T-cell (primary cell): ENCODE results near the gene HTR3E. TPM values are rescaled to one million over a fixed set of nuclear protein-coding genes. Genes with fewer than 3 reads are reported as not detected.
"Not testable (repeated sequence)": the region's sequence is repeated elsewhere in the genome, so short reads cannot be mapped to it uniquely, and the experiment has no call there.

Experiments used
- ATAC-seq, 4 experiments: fragments of 200-7000 bp in 3 of 4; fragments of 150-1000 bp in 1 of 4; cut with Tn5 transposase; replicated peaks in 1 of 4; 1 replicate in 3 of 4; 2 replicates in 1 of 4; pipeline ENCODE4 v1.10.0; 2021; ENCODE audit warnings: moderate library complexity in 3 of 4, mild to moderate bottlenecking in 2 of 4, moderate number of reproducible peaks in 1 of 4
- CTCF ChIA-PET, 2 donors: fragments of 300-600 bp; sonication (Branson Sonifier 250); formaldehyde crosslinking; loops; one replicate each; lab custom pipeline; 2022; ENCODE audit warnings: antibody characterized with exemption in 2 of 2; lab: Charles Lee
- POLR2A ChIA-PET, 2 donors: fragments of 300-600 bp; sonication (Branson Sonifier 250); formaldehyde crosslinking; loops; one replicate each; lab custom pipeline; 2022; ENCODE audit warnings: antibody characterized with exemption in 2 of 2; lab: Charles Lee
- DNase-seq, 35 experiments: peaks; one replicate each; pipeline versions ENCODE4 v3.0.0 to v3.0.0-alpha.2; 2013 to 2023
- H3K27ac ChIP-seq: one replicate; pipeline ENCODE4 v1.5.1; 2013; ENCODE audit warnings: low read length
- H3K27me3 ChIP-seq, 2 experiments: replicated peaks in 1 of 2; 1 replicate in 1 of 2; 2 replicates in 1 of 2; pipeline versions ENCODE4 v1.6.1 to v1.7.0; 2013; ENCODE audit warnings: low read length in 1 of 2, mixed read lengths in 1 of 2; ENCODE audit not compliant: control insufficient read depth in 2 of 2, insufficient read depth in 2 of 2; ENCODE audit errors: extremely low read depth in 1 of 2
- H3K36me3 ChIP-seq, 2 donors: 1 replicate in 1 of 2; 2 replicates in 1 of 2; pipeline versions ENCODE4 v1.6.1 to v1.7.0; 2013; ENCODE audit warnings: low read length in 1 of 2; ENCODE audit not compliant: control insufficient read depth in 2 of 2, insufficient read depth in 1 of 2; ENCODE audit errors: extremely low read depth in 1 of 2
- H3K4me1 ChIP-seq, 2 experiments: 1 replicate in 1 of 2; 2 replicates in 1 of 2; pipeline versions ENCODE4 v1.6.1 to v1.7.0; 2013; ENCODE audit warnings: low read length in 2 of 2, mixed read lengths in 1 of 2; ENCODE audit not compliant: insufficient read depth in 2 of 2, control insufficient read depth in 1 of 2; ENCODE audit errors: extremely low read depth in 1 of 2
- H3K4me3 ChIP-seq, 2 donors: 1 replicate in 1 of 2; 2 replicates in 1 of 2; pipeline versions ENCODE4 v1.5.1 to v1.7.0; 2013; ENCODE audit warnings: mild to moderate bottlenecking in 2 of 2, low read length in 1 of 2, moderate library complexity in 1 of 2; ENCODE audit not compliant: control insufficient read depth in 1 of 2; ENCODE audit errors: extremely low read depth in 1 of 2
- H3K9me3 ChIP-seq: 2 replicates; pipeline ENCODE4 v1.7.0; 2013
- H3K27ac Mint-ChIP-seq, 2 donors: one replicate each; pipeline ENCODE4 v1.8.0; 2020 to 2021; ENCODE audit warnings: mild to moderate bottlenecking in 2 of 2, mixed read lengths in 2 of 2
- H3K27me3 Mint-ChIP-seq, 2 donors: one replicate each; pipeline ENCODE4 v1.8.0; 2021 to 2022; ENCODE audit warnings: mixed read lengths in 2 of 2
- H3K36me3 Mint-ChIP-seq: one replicate; pipeline ENCODE4 v1.8.0; 2021; ENCODE audit warnings: mixed read lengths
- H3K4me1 Mint-ChIP-seq, 3 donors: one replicate each; pipeline ENCODE4 v1.8.0; 2020 to 2022; ENCODE audit warnings: mixed read lengths in 3 of 3, mild to moderate bottlenecking in 1 of 3
- H3K4me3 Mint-ChIP-seq, 3 donors: one replicate each; pipeline ENCODE4 v1.8.0; 2020 to 2022; ENCODE audit warnings: mild to moderate bottlenecking in 3 of 3, mixed read lengths in 3 of 3, moderate library complexity in 3 of 3
- H3K9me3 Mint-ChIP-seq, 3 donors: one replicate each; pipeline ENCODE4 v1.8.0; 2020 to 2022; ENCODE audit warnings: mixed read lengths in 3 of 3
- WGBS: methylation state at CpG from one replicate; pipeline ENCODE4 v1.1.5; 2013; ENCODE audit warnings: missing lambda C conversion rate; ENCODE audit not compliant: insufficient coverage; 5-methylcytosine and 5-hydroxymethylcytosine counted together
- total RNA-seq, 35 experiments: library from RNA in 6 of 35; stranded (reverse) in 6 of 35; fragments of 120-200 nt in 1 of 35; gene quantifications; one replicate each; pipeline versions ENCODE4 v1.2.1 to v1.2.4 and lab custom pipeline; 2013 to 2026

Gene HTR3E
- total RNA-seq, 5 donors from 2014 or later (not counting 1 experiment from before 2014, with no cell fraction given): not detected

GRCh38 chr3:184121031-184121430, 24.2 kb downstream of the HTR3E start:
- H3K4me3 ChIP-seq, H3K27me3 ChIP-seq, DNase-seq, ATAC-seq, H3K36me3 Mint-ChIP-seq, H3K36me3 ChIP-seq, H3K9me3 ChIP-seq, H3K27ac ChIP-seq, H3K9me3 Mint-ChIP-seq, H3K4me1 Mint-ChIP-seq, H3K27ac Mint-ChIP-seq, H3K4me3 Mint-ChIP-seq, POLR2A ChIA-PET, H3K4me1 ChIP-seq, CTCF ChIA-PET: not testable (repeated sequence)
- 90% methylated on average over 4 of the region's 8 CpGs for WGBS
- peaks cover 4 to 13% of the 10 kb centered on the region in 2 donors for H3K27me3 Mint-ChIP-seq

- H3K4me3 Mint-ChIP-seq: no peak overlapping the region
- H3K4me3 ChIP-seq: no peak overlapping the region
- CTCF ChIA-PET: interaction anchor here in 1 of 2 donors (1.0 kb wide), 1 partner anchor 102 kb away, joined by 3 read pairs; no protein-coding TSS in a partner anchor
- POLR2A ChIA-PET: no interaction called here
- H3K4me1 Mint-ChIP-seq: no peaks in the 10 kb centered on the region
- no CpG with 5 or more reads among the region's 3 CpGs for WGBS
- no peaks in the 10 kb centered on the region for H3K36me3 Mint-ChIP-seq
- peaks cover 0 to 2% of the 10 kb centered on the region in 2 donors for H3K27me3 Mint-ChIP-seq
- H3K27ac Mint-ChIP-seq: no peak overlapping the region
- DNase-seq: no peak
- no peaks in the 10 kb centered on the region for H3K9me3 ChIP-seq
- no peaks in the 10 kb centered on the region for H3K4me1 ChIP-seq
- H3K36me3 ChIP-seq: no peaks in the 10 kb centered on the region
- ATAC-seq: no peak
- no peak overlapping the region for H3K27ac ChIP-seq
- H3K9me3 Mint-ChIP-seq: no peaks in the 10 kb centered on the region
- peaks cover 0 to 18% of the 10 kb centered on the region in 2 experiments for H3K27me3 ChIP-seq
Measured at GRCh38 chr3:184126006-184126405, 29.1 kb downstream of the HTR3E start.

- Mint-ChIP-seq H3K27ac (no peak overlapping the region), H3K4me1 (peaks cover 6 to 9% (median 7%) of the 10 kb centered on the region in 3 donors), H3K27me3 (peaks cover 0 to 2% of the 10 kb centered on the region in 2 donors), H3K4me3 (no peak overlapping the region), H3K36me3 (no peaks in the 10 kb centered on the region), H3K9me3 (no peaks in the 10 kb centered on the region)
- H3K27me3 ChIP-seq: peaks cover 0 to 13% of the 10 kb centered on the region in 2 experiments
- ChIA-PET POLR2A (no interaction called here), CTCF (no interaction called here)
- WGBS: no CpG with 5 or more reads among the region's 2 CpGs
- peaks cover 0 to 5% of the 10 kb centered on the region in 2 experiments for H3K4me1 ChIP-seq
- H3K9me3 ChIP-seq: no peaks in the 10 kb centered on the region
- H3K27ac ChIP-seq: no peak overlapping the region
- no peaks in the 10 kb centered on the region for H3K36me3 ChIP-seq
- DNase-seq (peak in 1 of 35 experiments; percentile 6), ATAC-seq (peak in 1 of 4 experiments; percentile 46)
- no peak overlapping the region for H3K4me3 ChIP-seq
Measured at GRCh38 chr3:184129012-184129411, 32.1 kb downstream of the HTR3E start.

- CTCF ChIA-PET: interaction anchor here in 1 of 2 donors (0.5 kb wide), 1 partner anchor 373 kb away, joined by 4 read pairs; no protein-coding TSS in a partner anchor
- Histone ChIP-seq H3K9me3 (no peaks in the 10 kb centered on the region), H3K4me1 (peaks cover 10 to 17% of the 10 kb centered on the region in 2 experiments), H3K27me3 (no peaks in the 10 kb centered on the region), H3K27ac (no peak overlapping the region), H3K36me3 (peaks cover 2 to 4% of the 10 kb centered on the region in 2 donors), H3K4me3 (no peak overlapping the region)
- Mint-ChIP-seq H3K4me3 (peak overlapping the region in 1 of 3 donors; percentile 98), H3K9me3 (no peaks in the 10 kb centered on the region), H3K27ac (no peak overlapping the region), H3K4me1 (peaks cover 31 to 48% (median 35%) of the 10 kb centered on the region in 3 donors), H3K27me3 (no peaks in the 10 kb centered on the region), H3K36me3 (no peaks in the 10 kb centered on the region)
- DNase-seq: no peak
- ATAC-seq: no peak
- WGBS: no CpG with 5 or more reads among the region's 4 CpGs
- POLR2A ChIA-PET: no interaction called here
Measured at GRCh38 chr3:184132945-184133344, 36.1 kb downstream of the HTR3E start.

DNA sequence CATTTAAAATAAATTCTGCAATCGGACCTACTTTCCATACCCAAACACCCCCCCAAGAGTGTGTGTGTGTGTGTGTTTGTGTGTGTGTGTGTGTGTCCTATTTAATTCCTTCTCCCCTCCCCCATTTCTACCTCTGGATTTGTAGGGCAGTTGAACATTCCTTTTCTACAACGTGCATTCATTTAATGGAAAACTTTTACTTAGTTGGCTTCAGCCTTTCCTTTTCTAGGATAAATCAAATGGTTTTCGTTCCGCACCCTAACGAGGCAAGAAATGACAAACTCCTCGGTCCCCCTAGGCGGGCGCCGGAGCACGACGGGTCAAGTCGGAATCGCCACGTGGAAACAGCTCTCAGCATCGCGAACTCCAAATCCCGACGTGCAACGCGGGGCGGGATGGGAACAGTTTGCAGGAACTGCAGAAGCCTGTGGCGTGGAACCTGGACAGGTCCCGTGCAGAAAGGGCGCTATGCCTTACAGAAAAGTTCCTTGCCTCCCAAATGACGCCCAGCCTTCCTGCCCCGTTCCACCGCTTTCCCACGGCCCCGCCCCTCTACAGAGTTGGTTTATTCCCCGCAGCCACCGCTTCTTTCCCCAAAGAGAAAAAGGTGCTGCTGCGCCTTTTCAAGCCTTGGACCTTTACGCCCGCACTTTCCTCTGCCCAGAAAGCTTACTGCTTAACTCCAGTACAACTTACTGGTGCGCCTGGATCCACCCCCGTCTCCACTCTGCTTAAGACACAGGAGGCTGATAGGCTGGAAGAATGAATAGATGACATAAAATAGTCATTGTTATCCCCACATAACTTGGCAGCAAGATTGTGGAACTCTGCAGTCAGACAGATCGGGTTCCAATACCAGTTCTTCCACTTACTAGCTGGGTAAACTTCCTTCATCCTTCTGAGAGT, 37.2 kb downstream of the HTR3E start:
- 1% methylated on average over 28 of the region's 37 CpGs for WGBS
- H3K27me3 Mint-ChIP-seq: no peaks in the 10 kb centered on the region
- ChIA-PET CTCF (interaction anchor here in 1 of 2 donors (2.2 kb wide), 1 partner anchor 11 kb away, joined by 8 read pairs; no protein-coding TSS in a partner anchor), POLR2A (interaction anchor here in 1 of 2 donors (0.6 kb wide), 2 partner anchors 91 to 181 kb away, joined by 3 to 7 read pairs; no protein-coding TSS in a partner anchor)
- Histone ChIP-seq H3K36me3 (peaks cover 4% of the 10 kb centered on the region in 2 donors), H3K27me3 (no peaks in the 10 kb centered on the region), H3K9me3 (no peaks in the 10 kb centered on the region), H3K4me1 (peaks cover 10 to 17% of the 10 kb centered on the region in 2 experiments), H3K4me3 (peak overlapping the region; percentile 81 to 99), H3K27ac (peak overlapping the region; percentile 75)
- H3K36me3 Mint-ChIP-seq: no peaks in the 10 kb centered on the region
- ATAC-seq: peak in 3 of 4 experiments; percentile 1 to 11 (median 1)
- peak in 18 of 35 experiments; percentile 8 to 51 (median 16) for DNase-seq
- peak overlapping the region; percentile 95 to 97 for H3K27ac Mint-ChIP-seq
- peaks cover 33 to 50% (median 36%) of the 10 kb centered on the region in 3 donors for H3K4me1 Mint-ChIP-seq
- peak overlapping the region; percentile 91 to 98 (median 97) for H3K4me3 Mint-ChIP-seq
- H3K9me3 Mint-ChIP-seq: no peaks in the 10 kb centered on the region

DNA sequence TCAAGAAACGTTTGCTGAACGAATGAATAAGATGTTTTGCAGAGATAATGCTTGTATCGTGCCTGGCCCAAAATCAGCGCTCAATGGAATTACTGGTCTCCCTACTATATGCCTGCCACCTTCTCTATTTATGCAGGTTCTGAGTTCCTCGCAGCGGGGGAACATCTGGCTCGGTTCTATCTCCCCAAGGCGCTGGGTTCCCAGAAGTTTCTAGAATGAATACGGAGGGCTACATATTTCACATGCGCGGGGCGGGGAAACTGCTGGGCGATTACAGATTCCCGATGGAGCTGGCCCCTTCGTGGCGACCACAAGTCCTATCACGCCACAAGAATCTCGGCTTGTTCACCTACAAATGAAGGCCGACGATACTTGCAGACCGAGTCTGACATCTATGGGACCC, 37.9 kb downstream of the HTR3E start:
- peak overlapping the region; percentile 95 to 97 for H3K27ac Mint-ChIP-seq
- ATAC-seq (peak; percentile 20 to 40 (median 34)), DNase-seq (peak in 2 of 35 experiments; percentile 10 to 25)
- WGBS: 0% methylated on average over 14 of the region's 21 CpGs
- H3K4me1 Mint-ChIP-seq: peaks cover 33 to 50% (median 36%) of the 10 kb centered on the region in 3 donors
- Histone ChIP-seq H3K9me3 (no peaks in the 10 kb centered on the region), H3K36me3 (peaks cover 4% of the 10 kb centered on the region in 2 donors), H3K4me1 (peaks cover 10 to 17% of the 10 kb centered on the region in 2 experiments), H3K27me3 (no peaks in the 10 kb centered on the region), H3K4me3 (peak overlapping the region; percentile 81 to 99), H3K27ac (peak overlapping the region; percentile 75)
- POLR2A ChIA-PET: interaction anchor here (0.6 to 1.1 kb wide), 2 partner anchors 180 to 250 kb away, joined by 3 to 6 read pairs; partner anchors contain the start of gene PARL (in 1 of the 2)
- peak overlapping the region; percentile 91 to 98 (median 97) for H3K4me3 Mint-ChIP-seq
- no peaks in the 10 kb centered on the region for H3K9me3 Mint-ChIP-seq
- no peaks in the 10 kb centered on the region for H3K27me3 Mint-ChIP-seq
- H3K36me3 Mint-ChIP-seq: no peaks in the 10 kb centered on the region
- CTCF ChIA-PET: interaction anchor here in 1 of 2 donors (0.6 to 2.2 kb wide), 4 partner anchors 10 to 932 kb away, joined by 3 to 8 read pairs (median 3); partner anchors contain the start of gene ABCF3
